PC-9 (cell line): ENCODE results near the gene FAM180A.

Source experiments
- EZH2 ChIP-seq: fragments of 200-600 bp; sonication (generic); IDR thresholded peaks from 2 replicates; pipeline ENCODE4 v1.8.0; 2017; ENCODE audit warnings: antibody characterized with exemption, low read depth
- TF ChIP-seq, protein P1 (sequence below): fragments of 200-600 bp; sonication (generic); conservative IDR thresholded peaks from 2 replicates; pipeline ENCODE4 v1.6.1; 2017; ENCODE audit warnings: mixed run types, antibody characterized with exemption, mild to moderate bottlenecking, moderate library complexity

DNA sequence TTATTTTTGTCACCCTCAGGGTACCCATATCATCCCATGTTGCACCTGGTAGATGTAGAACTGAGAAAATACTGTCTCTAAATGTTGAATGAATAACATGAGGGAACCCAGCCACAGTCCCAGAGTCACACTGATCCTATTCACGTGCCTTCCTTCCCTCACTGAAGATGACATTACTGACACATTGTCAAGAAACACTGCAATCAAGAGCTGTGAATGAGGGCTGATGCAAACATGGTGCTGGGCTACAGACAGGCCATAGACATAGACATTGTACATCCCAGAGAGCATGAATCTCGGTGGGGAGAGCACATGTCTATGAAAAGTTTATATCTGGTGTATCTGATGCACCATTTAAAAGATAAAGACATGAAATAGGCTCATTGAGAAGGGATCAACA lies 30.4 kb downstream of the FAM180A start:
- TF ChIP-seq, protein P1, sequence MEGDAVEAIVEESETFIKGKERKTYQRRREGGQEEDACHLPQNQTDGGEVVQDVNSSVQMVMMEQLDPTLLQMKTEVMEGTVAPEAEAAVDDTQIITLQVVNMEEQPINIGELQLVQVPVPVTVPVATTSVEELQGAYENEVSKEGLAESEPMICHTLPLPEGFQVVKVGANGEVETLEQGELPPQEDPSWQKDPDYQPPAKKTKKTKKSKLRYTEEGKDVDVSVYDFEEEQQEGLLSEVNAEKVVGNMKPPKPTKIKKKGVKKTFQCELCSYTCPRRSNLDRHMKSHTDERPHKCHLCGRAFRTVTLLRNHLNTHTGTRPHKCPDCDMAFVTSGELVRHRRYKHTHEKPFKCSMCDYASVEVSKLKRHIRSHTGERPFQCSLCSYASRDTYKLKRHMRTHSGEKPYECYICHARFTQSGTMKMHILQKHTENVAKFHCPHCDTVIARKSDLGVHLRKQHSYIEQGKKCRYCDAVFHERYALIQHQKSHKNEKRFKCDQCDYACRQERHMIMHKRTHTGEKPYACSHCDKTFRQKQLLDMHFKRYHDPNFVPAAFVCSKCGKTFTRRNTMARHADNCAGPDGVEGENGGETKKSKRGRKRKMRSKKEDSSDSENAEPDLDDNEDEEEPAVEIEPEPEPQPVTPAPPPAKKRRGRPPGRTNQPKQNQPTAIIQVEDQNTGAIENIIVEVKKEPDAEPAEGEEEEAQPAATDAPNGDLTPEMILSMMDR = no peak
- no peak for TF ChIP-seq EZH2
